GM21576 (cell line): ENCODE results near the gene LIMS1.
"Not testable (repeated sequence)": the region's sequence is repeated elsewhere in the genome, so short reads cannot be mapped to it uniquely, and the experiment has no call there.

Experiments
- ATAC-seq: cut with Tn5 transposase; IDR thresholded peaks from one replicate; pipeline ENCODE4 v1.9.1; 2021; ENCODE audit warnings: mild to moderate bottlenecking, moderate library complexity; ENCODE audit not compliant: unreplicated experiment

Gene LIMS1

GRCh38 chr2:108585436-108585835 lies 51.2 kb downstream of the LIMS1 start:
- no peak for ATAC-seq

DNA sequence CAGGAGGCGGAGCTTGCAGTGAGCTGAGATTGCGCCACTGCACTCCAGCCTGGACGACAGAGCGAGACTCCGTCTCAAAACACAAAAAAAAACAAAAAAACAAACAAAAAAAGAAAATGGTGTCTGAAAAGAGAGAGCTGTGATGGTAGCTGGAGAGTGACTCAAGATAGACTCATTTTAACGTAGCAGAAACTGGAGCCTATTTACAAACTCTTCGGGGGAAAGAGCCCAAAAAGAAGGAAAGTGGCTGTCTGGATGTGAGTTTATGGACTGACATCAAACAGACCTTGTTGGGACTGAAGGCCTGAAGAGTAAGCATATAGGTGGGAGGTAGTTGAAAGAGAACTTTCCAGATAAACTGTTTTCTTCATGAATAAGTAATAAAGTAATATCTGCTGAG lies 51.8 kb downstream of the LIMS1 start:
- no peak for ATAC-seq

DNA sequence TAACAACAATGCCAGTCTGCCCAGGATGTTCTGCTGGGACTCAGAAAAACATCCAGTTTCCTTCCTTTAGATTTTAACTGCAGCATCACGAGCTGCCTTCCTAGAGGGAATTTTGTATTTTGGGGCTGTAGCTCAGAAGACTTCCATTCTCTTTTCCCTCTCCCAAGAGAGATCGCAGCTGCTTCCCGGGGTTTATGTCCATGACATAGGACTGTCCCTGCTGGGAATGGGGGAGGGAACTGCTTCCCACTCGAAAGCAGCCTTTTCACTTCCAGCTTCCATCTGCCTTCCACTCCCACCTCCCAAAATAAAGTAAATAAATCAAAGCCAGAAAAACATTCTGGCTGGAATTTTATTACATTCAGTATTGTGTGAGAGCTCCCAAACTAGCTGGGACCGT lies 52.4 kb downstream of the LIMS1 start:
- ATAC-seq: no peak

- no peak for ATAC-seq
Measured at GRCh38 chr2:108587621-108588020, 53.4 kb downstream of the LIMS1 start.

- no peak for ATAC-seq
Measured at GRCh38 chr2:108588070-108588668, 53.9 kb downstream of the LIMS1 start.

- ATAC-seq: no peak
Measured at GRCh38 chr2:108589372-108589771, 55.1 kb downstream of the LIMS1 start.

GRCh38 chr2:108589781-108590180 lies 55.5 kb downstream of the LIMS1 start:
- no peak for ATAC-seq

DNA sequence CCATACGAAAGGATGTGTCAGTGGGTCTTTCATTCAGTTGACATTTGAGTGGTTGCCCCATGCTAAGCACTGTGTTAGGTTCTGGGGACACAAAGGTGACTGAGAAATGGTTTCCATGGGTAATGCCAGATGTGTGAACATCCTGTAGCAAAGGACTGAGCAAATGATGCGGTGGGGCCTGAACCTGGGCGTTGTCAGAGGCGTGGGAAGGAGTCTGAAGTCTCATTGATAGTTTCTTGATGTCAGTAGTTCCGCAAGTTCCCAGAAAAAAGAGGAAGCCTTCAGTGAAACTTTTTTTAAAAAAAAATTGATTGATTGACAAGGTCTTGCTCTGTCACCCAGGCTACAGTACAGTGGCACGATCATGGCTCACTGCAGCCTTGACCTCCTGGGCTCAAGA lies 56.9 kb downstream of the LIMS1 start:
- peak; percentile 46 for ATAC-seq

- peak; percentile 3 for ATAC-seq
Measured at GRCh38 chr2:108593547-108594098, 59.4 kb downstream of the LIMS1 start.

GRCh38 chr2:108594132-108594981 lies 60.1 kb downstream of the LIMS1 start:
- ATAC-seq: peak; percentile 90

GRCh38 chr2:108594982-108595464 lies 60.8 kb downstream of the LIMS1 start:
- ATAC-seq: peak; percentile 33

DNA sequence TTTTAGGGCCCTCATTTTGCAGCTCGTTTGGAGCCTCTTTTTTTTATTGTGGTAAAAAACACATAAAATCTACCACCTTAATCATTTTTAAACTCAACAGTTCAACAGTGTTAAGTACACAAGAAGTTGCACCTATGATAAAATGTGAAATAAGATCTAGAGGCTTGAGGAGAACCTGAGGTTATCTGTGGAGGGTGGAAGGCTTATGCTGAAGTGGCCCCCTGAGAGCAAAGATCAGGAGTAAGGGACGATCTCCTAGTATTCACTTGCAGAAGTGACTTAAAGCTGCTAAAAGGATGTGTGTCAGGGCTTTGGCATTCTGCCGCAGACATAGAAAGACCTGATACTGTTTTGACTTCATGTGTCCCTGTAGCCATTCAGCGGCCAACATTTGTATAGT lies 61.5 kb downstream of the LIMS1 start:
- ATAC-seq: not testable (repeated sequence)

GRCh38 chr2:108597105-108597744 lies 63.0 kb downstream of the LIMS1 start:
- ATAC-seq: not testable (repeated sequence)

- not testable (repeated sequence) for ATAC-seq
Measured at GRCh38 chr2:108601199-108601598, 66.9 kb downstream of the LIMS1 start.

DNA sequence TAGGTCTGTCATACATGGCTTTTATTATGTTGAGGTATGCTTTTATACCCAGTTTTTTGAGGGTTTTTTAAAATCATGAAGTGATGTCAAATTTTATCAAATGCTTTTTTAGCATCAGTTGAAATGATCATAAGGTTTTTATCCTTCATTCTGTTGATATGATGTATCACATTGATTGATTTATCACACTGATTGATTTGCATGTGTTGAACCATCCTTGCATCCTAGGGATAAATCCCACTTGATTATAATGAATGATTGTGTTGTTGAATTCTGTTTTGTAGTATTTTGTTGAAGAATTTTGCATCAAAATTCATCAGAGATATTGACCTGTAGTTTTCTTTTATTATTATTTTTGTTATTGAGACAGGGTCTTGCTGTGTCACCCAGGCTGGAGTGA lies 68.2 kb downstream of the LIMS1 start:
- no peak for ATAC-seq

DNA sequence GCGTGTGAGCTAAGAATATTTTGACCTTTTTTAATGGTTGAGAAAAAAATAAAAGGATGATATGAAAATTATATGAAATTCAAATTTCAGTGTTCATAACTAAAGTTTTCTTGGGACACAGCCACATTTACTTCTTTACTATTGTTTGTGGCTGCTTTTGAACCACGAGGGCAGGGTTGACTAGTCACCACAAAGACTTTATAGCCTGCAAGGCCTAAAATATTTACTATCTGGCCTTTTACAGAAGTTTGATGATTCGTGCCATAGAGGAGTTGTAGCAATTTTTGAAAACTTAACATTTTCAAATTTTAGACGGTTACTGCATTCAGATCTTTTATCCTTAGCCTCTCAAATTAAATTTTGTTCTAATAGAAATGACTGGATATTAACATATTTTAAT lies 69.9 kb downstream of the LIMS1 start:
- no peak for ATAC-seq

- ATAC-seq: peak; percentile 79
Measured at GRCh38 chr2:108605947-108606346, 71.7 kb downstream of the LIMS1 start.

DNA sequence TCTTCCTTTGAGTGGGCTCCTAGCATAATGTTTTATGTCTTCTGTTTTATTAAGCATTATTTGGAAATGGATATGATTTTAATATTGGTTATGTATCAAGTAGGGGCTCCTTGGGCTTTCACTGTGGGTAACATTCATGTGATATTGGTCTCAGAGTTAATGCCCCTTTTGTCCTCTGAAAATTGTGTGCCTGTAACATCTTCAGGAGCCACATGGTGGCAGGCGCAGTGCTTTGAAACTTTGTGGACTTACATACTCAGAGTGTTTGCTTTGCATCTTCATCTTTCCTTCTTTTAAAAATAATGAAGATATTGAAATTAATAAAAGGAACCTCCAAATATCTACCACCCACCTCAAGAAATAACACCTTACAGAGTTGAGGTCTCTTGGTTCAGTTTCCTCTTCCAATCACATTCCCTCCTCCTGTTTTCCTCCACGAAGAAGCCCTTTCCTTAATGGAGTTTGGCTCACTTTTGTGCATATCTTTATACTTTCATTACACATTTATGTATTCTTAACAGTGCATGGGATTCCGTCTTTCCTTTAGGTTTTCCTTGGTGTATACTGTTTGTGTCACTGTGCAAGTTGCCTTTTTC lies 73.5 kb downstream of the LIMS1 start:
- ATAC-seq: no peak

- no peak for ATAC-seq
Measured at GRCh38 chr2:108611021-108611420, 76.8 kb downstream of the LIMS1 start.

DNA sequence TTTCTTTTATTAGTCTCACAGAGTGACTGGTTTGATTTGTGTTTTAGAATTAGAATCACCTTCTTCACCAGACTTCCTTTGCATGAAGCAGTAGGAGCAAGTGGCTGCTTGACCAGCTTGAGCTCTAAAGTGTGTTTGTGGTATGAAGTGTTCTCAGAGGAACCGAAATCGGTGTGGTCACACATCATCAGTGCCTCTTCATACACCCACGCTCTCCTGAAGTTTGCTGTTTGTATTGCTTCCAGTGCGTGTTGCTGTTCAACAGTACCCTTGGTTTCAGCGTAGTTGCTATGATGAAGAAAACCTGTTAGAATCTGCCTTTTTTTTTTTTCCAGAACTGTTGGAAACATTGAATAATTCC lies 77.9 kb downstream of the LIMS1 start:
- ATAC-seq: peak; percentile 74

DNA sequence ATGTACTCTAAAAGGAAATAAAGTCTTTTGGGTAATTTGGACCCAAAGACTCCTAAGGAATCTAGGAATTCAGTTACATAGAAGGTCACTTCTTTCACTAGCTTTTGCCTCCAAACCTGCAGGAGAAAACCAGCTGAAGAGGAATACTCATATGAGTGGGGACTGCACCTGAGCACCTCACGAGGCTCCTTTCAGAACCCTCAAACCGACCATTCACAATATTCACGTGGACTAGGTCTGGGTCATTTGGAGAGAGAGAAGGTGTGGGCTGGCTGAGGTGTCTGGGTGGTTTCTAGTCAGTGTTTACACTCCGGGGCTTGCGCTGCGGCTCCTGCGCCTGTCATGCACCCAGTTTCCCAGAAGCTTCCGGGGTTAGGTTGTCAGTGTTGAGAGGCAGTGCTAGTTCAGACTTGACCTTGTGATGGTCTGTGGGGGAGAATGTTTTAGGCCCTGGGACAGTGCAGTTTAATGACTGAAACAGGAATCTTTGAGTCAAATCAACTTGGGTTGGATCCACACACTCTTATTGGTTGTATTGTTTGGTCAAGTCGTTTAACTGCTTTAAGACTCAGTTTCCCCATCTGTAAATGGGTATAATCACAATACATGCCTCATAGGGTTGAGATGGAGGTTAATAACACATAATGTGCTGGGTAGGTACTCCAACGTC lies 78.4 kb downstream of the LIMS1 start:
- peak; percentile 78 for ATAC-seq
